Stimulated activated CD8-positive, alpha-beta memory T cell treated with anti-CD3 and anti-CD28 coated beads, Interleukin-2, amount 100 ng/mL, for 1 hour (primary cell): ENCODE measurements around the gene AURKA.
"Not testable (repeated sequence)": the region's sequence is repeated elsewhere in the genome, so short reads cannot be mapped to it uniquely, and the experiment has no call there.

Source experiments
- DNase-seq, 2 donors: peaks; one replicate each; pipeline ENCODE4 v3.0.0-alpha.2; 2020; ENCODE audit warnings: low read depth in 2 of 2

The AURKA gene

GRCh38 chr20:56391596-56392131, 351 bp downstream of the AURKA start:
- DNase-seq: no peak

DNA sequence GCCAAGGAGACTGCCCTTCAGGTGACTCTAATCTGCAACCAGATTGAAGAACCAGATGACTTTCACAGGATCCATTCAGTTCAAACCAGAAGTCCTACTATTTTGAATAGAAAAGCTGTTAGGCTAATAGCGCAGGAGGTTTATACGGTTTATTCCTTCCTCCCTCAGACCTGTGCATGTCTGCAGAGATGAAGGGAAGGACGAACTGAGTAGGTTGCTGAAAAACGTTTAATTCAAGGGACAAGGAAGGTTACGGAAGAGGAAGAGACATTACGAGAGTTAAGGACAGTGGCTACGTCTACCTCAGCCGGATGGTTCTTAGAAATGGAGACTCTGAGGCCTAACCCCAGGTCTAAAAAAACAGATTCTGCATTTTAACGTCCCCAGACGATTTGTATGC, 978 bp downstream of the AURKA start:
- DNase-seq: no peak

- not testable (repeated sequence) for DNase-seq
Observed at GRCh38 chr20:56390396-56390795, 1.6 kb downstream of the AURKA start.

- no peak for DNase-seq
Observed at GRCh38 chr20:56389807-56390206, 2.2 kb downstream of the AURKA start.

- no peak for DNase-seq
Observed at GRCh38 chr20:56388882-56389281, 3.1 kb downstream of the AURKA start.

- DNase-seq: no peak
Observed at GRCh38 chr20:56386219-56386618, 5.8 kb downstream of the AURKA start.

DNA sequence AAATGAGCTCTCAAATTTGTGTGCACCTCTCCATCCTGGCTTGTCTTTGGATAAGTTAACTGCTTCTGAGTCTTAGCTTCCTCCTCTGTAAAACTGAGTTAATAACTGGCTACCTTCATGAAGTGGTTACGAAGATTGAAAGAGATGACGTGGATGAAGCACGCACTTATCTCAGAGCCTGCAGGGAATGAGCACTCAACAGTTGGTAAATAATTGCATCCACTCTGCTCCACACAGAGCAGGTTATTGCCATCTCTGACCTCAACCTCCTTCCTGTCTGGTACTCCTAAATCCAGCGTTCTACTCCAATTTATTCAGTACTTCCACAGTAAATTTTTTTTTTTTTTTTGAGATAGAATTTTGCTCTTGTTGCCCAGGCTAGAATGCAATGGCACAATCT, 6.9 kb downstream of the AURKA start:
- DNase-seq: no peak

DNA sequence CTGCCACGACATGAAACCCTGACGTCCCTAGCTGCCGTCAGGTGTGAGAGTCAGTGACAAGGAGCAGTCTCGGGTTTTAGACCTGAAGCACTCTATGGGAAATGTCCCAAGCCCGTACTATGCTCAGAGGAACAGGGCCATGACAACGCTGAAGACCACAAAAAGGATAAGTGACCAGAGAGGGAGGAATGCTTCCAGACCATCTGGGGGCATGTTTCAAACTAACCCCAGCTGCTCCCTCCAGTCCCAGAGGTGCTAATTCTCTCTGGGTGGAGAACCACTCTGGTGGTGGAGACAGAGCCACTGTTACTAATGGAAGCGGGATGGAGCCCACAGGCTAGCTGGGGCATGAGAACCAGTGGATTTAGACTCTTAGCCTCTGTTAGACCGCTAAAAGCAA, 8.7 kb downstream of the AURKA start:
- no peak for DNase-seq

DNA sequence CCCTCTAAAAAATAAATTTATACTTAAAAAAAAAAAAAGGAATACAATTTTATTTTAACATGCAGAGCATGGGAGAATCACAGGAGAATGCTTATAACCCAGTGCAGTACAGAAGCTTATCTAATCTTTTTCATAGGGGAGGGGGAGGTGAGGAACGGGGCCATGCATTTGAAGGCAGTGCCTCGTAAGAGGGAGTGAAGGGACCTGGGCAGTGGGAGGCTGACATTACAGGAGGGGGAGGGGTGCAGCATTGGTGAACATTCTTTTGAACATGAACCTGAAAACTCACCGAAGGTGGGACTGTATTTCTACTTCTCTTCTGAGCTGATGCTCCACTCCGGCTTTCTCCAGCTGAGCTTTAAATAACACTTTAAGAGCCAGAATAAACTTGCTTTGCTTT, 9.3 kb downstream of the AURKA start:
- no peak for DNase-seq

GRCh38 chr20:56381501-56381900, 10.5 kb downstream of the AURKA start:
- DNase-seq: no peak

DNA sequence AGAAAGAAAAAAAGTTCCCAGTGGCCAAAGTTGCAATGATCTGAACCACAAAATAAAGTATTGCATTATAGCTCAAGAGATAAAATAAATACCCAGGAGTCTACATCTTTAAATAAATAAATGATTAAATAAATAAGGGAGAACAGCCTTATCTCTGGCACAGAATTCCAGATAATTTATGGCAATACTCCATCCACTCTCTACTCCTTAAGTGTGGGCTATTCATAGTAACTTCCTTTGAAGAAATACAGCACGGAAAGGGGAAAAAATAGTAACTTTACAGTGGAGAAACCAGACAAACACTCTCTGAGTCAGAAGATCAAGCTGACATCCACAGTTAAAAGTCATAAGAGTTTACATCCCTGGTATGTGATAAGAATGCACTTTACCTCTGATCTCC, 11.6 kb downstream of the AURKA start:
- DNase-seq: no peak

DNA sequence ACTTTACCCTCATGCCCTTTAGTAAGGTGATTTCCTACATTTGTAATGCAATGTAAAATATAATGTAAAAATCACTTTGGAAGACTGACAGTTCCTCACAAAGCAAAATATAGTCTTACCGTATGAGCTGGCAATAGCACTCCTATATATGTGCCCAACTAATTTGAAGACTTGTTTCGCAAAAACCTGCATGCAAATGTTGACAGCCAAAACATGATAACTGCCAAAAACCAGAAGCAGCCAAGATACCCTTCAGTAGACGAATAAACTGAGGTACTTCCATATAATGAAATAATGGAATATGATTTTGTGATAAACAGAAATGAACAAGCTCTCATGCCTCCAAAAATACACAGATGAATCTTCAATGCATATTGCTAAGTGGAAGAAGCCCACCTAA, 13.6 kb downstream of the AURKA start:
- no peak for DNase-seq

GRCh38 chr20:56376331-56376730, 15.7 kb downstream of the AURKA start:
- no peak for DNase-seq

DNA sequence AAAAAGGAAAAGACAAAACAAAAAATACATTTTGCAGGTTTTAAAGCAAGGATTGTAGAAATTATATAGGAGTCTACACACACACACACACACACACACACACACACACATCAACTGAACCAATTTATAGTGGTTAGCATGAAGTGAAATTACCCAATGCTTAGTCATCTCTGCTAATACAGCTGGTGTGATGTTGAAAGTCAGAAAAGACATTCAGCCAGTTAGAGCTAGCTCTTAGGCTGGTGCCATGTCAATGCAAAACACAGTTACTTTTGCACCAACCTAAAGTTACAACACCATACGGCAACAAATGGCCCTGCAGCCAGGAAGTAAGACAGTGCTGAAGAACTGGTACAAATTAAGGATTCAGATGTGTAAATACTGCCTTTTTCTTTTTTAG, 18.1 kb downstream of the AURKA start:
- DNase-seq: no peak

GRCh38 chr20:56372850-56373249, 19.2 kb downstream of the AURKA start:
- no peak for DNase-seq

- DNase-seq: no peak
Observed at GRCh38 chr20:56371977-56372376, 20.0 kb downstream of the AURKA start.

GRCh38 chr20:56369179-56369578, 22.8 kb downstream of the AURKA start:
- DNase-seq: no peak

DNA sequence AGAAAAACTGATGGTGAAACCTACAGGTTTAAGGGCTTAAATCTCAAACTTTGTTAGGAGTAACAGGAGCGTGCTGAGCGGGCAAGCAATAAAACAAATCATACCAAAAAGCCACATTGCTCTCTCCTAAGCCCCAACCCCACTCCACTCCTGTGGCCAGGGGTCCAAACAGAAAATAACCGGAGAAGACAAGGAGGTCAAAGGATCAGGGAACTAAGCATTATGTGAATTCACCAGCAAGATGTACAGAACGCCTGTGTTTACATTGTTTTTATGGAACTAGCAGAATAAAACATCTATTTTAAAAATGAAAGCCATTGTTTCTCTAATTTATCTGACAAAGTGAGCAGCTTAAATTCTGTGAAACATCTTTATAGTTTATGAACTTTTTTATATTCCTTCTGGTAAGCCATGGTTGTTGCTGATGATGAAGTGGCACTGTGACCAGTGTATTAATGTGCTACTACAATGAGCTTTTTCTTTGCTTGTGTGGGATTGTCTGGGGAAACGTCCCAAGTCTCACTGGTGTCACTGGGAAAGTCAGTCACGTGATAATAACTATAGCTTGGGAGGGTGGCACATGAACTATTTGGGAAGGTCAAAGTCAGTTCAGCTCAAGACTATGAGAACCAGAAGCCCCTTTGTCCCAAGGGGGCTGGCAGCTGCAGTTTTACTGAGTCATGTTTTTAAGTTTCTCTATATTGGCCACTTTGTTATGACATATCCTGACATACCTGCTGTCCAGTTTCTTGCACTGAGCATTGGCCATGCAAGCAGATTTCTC, 23.5 kb downstream of the AURKA start:
- no peak for DNase-seq

GRCh38 chr20:56363491-56363890, 28.5 kb downstream of the AURKA start:
- DNase-seq: no peak

GRCh38 chr20:56362833-56363413, 29.1 kb downstream of the AURKA start:
- DNase-seq: no peak

DNA sequence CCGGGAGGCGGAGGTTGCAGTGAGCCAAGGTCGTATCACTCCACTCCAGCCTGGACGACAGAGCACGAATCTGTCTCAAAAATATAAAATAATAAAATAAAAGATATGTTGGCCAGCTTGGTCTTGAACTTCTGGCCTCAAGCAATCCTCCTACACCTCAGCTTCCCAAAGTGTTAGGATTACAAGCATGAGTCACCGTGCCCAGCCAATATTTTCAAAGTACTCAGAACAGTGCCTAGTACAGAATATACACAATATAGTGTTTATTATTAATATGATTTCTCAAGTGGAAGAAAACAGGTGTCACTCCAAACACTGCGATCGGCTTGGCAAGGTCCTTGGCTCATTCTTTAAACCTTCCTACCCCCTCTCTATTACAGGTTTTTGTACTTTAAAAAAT, 30.1 kb downstream of the AURKA start:
- no peak for DNase-seq

DNA sequence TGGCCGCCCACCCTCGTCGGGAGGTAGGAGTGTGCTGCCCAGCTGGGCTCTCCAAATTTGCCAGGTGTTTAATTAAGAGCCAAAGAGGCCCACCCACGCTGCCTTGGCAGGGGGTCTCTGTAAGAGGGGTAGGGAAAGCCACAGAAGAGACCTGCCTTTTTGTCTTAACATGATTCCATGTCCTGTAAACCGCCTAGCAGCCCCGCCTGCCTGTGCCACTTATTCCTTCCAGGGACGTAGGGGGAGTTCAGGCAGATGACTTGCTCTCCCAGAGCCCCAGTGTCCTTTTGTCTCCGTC, 31.2 kb downstream of the AURKA start:
- no peak for DNase-seq

DNA sequence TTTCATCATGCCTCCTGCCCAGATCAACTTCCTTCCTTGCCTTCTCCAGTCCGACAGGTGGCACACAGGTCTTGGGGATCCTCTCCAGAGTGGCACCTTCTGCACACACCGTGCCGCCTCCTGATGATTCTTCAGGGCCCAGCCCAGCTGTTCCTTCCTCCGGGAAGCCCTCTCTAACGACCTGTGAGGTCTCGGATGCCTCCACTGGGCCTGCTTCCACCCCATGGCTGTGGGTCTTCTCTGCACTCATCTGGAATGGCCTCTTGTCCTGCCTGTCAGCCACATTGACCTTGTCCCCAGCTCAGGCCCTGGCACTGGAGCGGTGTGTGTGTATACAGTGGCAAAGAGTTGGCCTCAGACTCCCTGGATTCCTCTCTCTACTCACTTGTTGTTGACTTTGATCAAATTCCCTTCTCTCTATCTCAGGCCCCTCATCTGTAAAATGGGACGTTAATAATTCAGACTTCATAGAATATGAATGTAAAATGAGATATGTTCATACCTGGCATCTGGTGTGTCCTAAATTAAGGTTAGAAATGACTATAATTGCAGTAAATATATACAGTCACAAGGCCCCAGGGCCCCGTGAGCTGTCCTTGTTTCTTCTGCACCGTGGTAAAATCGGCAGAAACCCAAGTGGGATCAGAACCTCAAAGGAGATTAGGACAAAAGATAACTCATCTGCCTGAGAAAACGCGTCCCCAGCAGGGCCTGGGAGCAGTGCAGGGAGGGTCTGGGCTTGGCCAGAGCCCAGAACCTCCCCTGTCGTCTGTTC, 31.7 kb downstream of the AURKA start:
- no peak for DNase-seq
